Neural cell (in vitro differentiated cells): ENCODE data around the gene RNF217.

ENCODE experiments used
- CTCF ChIP-seq: fragments of 450-650 bp; IDR thresholded peaks from 2 replicates; pipeline ENCODE4 v1.5.1; 2014; ENCODE audit warnings: antibody characterized with exemption, mild to moderate bottlenecking, moderate library complexity; ENCODE audit not compliant: poor library complexity, severe bottlenecking
- EZH2 ChIP-seq: fragments of 200-600, 300-800 bp; shearing (Covaris generic), sonication (generic); IDR thresholded peaks from 2 replicates; pipeline ENCODE4 v1.6.1; 2014; ENCODE audit warnings: antibody characterized with exemption, low read length, borderline replicate concordance, mild to moderate bottlenecking; ENCODE audit not compliant: insufficient read depth, poor library complexity, severe bottlenecking
- POLR2AphosphoS5 ChIP-seq: IDR thresholded peaks from 2 replicates; pipeline ENCODE4 v1.6.1; 2012
- RAD21 ChIP-seq: fragments of 450-650 bp; conservative IDR thresholded peaks from 2 replicates; pipeline ENCODE4 v1.6.1; 2014; ENCODE audit warnings: antibody characterized with exemption, mild to moderate bottlenecking, moderate library complexity
- TAF1 ChIP-seq: IDR thresholded peaks from 2 replicates; pipeline ENCODE4 v1.6.1; 2012; ENCODE audit warnings: low read depth

GRCh38 chr6:124913056-124913455 lies 49.2 kb upstream of the RNF217 start:
- no peak for TF ChIP-seq EZH2
- no peak for TF ChIP-seq CTCF
- TF ChIP-seq POLR2AphosphoS5, result no peak
- no peak for TF ChIP-seq RAD21
- TF ChIP-seq TAF1, result no peak
